Measurements from ENCODE around the gene NRP2. TPM values are rescaled to one million over a fixed set of nuclear protein-coding genes. Genes with fewer than 3 reads are reported as not detected.

NRP2 gene
- total RNA-seq, 4 donors from 2014 or later = 41.1 to 119 (median 52.4) TPM

- TF ChIP-seq, protein P1, sequence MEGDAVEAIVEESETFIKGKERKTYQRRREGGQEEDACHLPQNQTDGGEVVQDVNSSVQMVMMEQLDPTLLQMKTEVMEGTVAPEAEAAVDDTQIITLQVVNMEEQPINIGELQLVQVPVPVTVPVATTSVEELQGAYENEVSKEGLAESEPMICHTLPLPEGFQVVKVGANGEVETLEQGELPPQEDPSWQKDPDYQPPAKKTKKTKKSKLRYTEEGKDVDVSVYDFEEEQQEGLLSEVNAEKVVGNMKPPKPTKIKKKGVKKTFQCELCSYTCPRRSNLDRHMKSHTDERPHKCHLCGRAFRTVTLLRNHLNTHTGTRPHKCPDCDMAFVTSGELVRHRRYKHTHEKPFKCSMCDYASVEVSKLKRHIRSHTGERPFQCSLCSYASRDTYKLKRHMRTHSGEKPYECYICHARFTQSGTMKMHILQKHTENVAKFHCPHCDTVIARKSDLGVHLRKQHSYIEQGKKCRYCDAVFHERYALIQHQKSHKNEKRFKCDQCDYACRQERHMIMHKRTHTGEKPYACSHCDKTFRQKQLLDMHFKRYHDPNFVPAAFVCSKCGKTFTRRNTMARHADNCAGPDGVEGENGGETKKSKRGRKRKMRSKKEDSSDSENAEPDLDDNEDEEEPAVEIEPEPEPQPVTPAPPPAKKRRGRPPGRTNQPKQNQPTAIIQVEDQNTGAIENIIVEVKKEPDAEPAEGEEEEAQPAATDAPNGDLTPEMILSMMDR (IDR thresholded peaks at IDR 0.05) = no peak
- ATAC-seq (ENCODE audit: low FRiP score) (no peak), DNase-seq (ENCODE audit: low spot score) (no peak)
Observed at GRCh38 chr2:205769879-205770278, 87.6 kb downstream of the NRP2 start.

- ATAC-seq (ENCODE audit: low FRiP score) = no peak
- no peak for DNase-seq (ENCODE audit: low spot score)
- TF ChIP-seq, protein P1 (IDR thresholded peaks at IDR 0.05) = no peak
Observed at GRCh38 chr2:205770577-205770976, 88.3 kb downstream of the NRP2 start.

DNA sequence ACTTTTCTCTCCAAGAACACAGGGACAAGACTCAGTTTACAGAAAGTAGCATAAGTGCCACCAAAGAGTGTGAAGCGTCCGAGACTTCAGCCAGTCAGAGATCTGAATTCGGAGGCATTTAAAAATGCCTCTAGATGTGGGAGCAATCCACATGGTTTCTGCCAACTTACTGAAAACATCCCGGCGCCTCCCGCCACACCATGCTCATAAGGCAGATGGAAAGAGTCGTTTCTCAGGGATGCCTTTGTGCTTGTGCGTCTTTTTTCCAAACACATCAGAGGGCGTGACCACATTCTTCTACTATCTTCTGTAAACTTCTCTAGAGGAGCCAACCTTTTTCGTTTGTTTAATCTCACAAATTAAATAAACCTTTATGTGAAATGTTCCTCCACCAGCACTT is 88.7 kb downstream of the NRP2 start:
- TF ChIP-seq, protein P1 (IDR thresholded peaks at IDR 0.05) = no peak
- DNase-seq (ENCODE audit: low spot score) (no peak), ATAC-seq (ENCODE audit: low FRiP score) (no peak)

DNA sequence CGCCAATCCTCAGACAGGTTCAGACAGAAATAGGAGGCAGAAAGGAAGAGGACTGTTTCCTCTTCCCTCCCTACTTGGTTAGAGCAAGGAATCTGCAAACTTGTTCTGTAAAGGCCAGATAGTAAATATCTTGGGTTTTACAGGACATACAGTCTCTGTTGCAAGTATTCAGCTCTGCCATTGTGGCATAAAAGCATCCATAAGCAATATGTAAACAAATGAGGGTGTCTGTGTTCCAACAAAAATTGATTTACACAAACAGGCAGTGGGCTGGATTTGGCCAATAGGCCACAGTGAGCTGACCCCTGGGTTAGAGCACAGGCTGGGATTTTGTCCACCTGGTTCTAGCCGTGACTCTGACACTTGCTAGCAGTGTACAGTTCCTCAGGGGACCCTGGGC is 89.4 kb downstream of the NRP2 start:
- ATAC-seq (ENCODE audit: low FRiP score) = no peak

GRCh38 chr2:205772983-205773382 is 90.7 kb downstream of the NRP2 start:
- ATAC-seq (ENCODE audit: low FRiP score) (no peak), DNase-seq (ENCODE audit: low spot score) (no peak)
- TF ChIP-seq, protein P1 (IDR thresholded peaks at IDR 0.05) = no peak

More for the DNA sequence above, 89.4 kb downstream of the NRP2 start:
- TF ChIP-seq, protein P1 (IDR thresholded peaks at IDR 0.05) = no peak
- DNase-seq (ENCODE audit: low spot score) = no peak

GRCh38 chr2:205773989-205774388 is 91.7 kb downstream of the NRP2 start:
- ATAC-seq (ENCODE audit: low FRiP score) (no peak), DNase-seq (ENCODE audit: low spot score) (no peak)

More at GRCh38 chr2:205773989-205774388, 91.7 kb downstream of the NRP2 start:
- TF ChIP-seq, protein P1 (IDR thresholded peaks at IDR 0.05) = no peak

All from omental fat pad (tissue), 4 donors.